PC-9 (cell line): ENCODE measurements around the gene ITGAD. TPM values are rescaled to one million over a fixed set of nuclear protein-coding genes. Genes with fewer than 3 reads are reported as not detected.

Experiments
- BruUV-seq: library from RNA; stranded (reverse); fragments of 400-500 nt; replicated peaks from 2 replicates; lab custom pipeline; 2021; lab: Mats Ljungman, UMichigan
- CTCF ChIA-PET: fragments of 300-600 bp; sonication (Branson Sonifier 250); formaldehyde crosslinking; loops from one replicate; lab custom pipeline; 2022; ENCODE audit warnings: antibody characterized with exemption; lab: Charles Lee
- POLR2A ChIA-PET: fragments of 300-600 bp; sonication (Branson Sonifier 250); formaldehyde crosslinking; loops from one replicate; lab custom pipeline; 2022; ENCODE audit warnings: antibody characterized with exemption; ENCODE audit not compliant: unreplicated experiment; lab: Charles Lee
- DNase-seq, 2 experiments: peaks; one replicate each; pipeline versions ENCODE4 v3.0.0 to v3.0.0-alpha.2; 2015 to 2022; ENCODE audit warnings: mixed read lengths in 1 of 2
- H2AFZ ChIP-seq: fragments of 200-600 bp; sonication (generic); 2 replicates; pipeline ENCODE4 v1.8.1; 2017; ENCODE audit warnings: antibody characterized with exemption
- H3F3A ChIP-seq: fragments of 200-600 bp; sonication (generic); 2 replicates; pipeline ENCODE4 v1.8.1; 2017; ENCODE audit warnings: antibody characterized with exemption, mild to moderate bottlenecking, low read depth; ENCODE audit not compliant: insufficient read depth
- H3K27ac ChIP-seq: fragments of 200-600 bp; sonication (generic); 2 replicates; pipeline ENCODE4 v1.6.1; 2016; ENCODE audit warnings: mixed run types
- H3K27me3 ChIP-seq: fragments of 200-600 bp; sonication (generic); 2 replicates; pipeline ENCODE4 v1.6.1; 2016; ENCODE audit warnings: low read depth, mixed run types; ENCODE audit not compliant: insufficient read depth
- H3K36me3 ChIP-seq: fragments of 200-600 bp; sonication (generic); 2 replicates; pipeline ENCODE4 v1.6.1; 2016; ENCODE audit warnings: low read depth, mixed run types
- H3K4me1 ChIP-seq: fragments of 200-600 bp; sonication (generic); replicated peaks from 2 replicates; pipeline ENCODE4 v1.6.1; 2016; ENCODE audit warnings: mixed run types; ENCODE audit not compliant: insufficient read depth
- H3K4me2 ChIP-seq: fragments of 200-600 bp; sonication (generic); 2 replicates; pipeline ENCODE4 v1.6.1; 2017; ENCODE audit warnings: mixed run types
- H3K4me3 ChIP-seq: fragments of 200-600 bp; sonication (generic); 2 replicates; pipeline ENCODE4 v1.6.1; 2016; ENCODE audit warnings: mixed run types
- H3K79me2 ChIP-seq: fragments of 200-600 bp; sonication (generic); 2 replicates; pipeline ENCODE4 v1.6.1; 2017; ENCODE audit warnings: low read depth, mixed run types
- H3K9me2 ChIP-seq: fragments of 200-600 bp; sonication (generic); 2 replicates; pipeline ENCODE4 v1.8.1; 2017; ENCODE audit warnings: mild to moderate bottlenecking; ENCODE audit not compliant: insufficient read depth
- H3K9me3 ChIP-seq: fragments of 200-600 bp; sonication (generic); 2 replicates; pipeline ENCODE4 v1.8.1; 2016; ENCODE audit warnings: low read depth; ENCODE audit not compliant: insufficient read depth
- H4K20me1 ChIP-seq: fragments of 200-600 bp; sonication (generic); 2 replicates; pipeline ENCODE4 v1.8.1; 2017; ENCODE audit not compliant: insufficient read depth
- EZH2 ChIP-seq: fragments of 200-600 bp; sonication (generic); IDR thresholded peaks from 2 replicates; pipeline ENCODE4 v1.8.0; 2017; ENCODE audit warnings: antibody characterized with exemption, low read depth
- intact Hi-C: fragments of 100-400 bp; cut with micrococcal nuclease; formaldehyde crosslinking; loops from one replicate; pipeline ENCODE4 v1.10.0; 2022; ENCODE audit not compliant: unreplicated experiment
- total RNA-seq: library from RNA; stranded (reverse); gene quantifications from 2 replicates; pipeline ENCODE4 v1.2.3, GENCODE V29; 2021
- TF ChIP-seq, protein P1 (sequence below): fragments of 200-600 bp; sonication (generic); conservative IDR thresholded peaks from 2 replicates; pipeline ENCODE4 v1.6.1; 2017; ENCODE audit warnings: mixed run types, antibody characterized with exemption, mild to moderate bottlenecking, moderate library complexity

Gene ITGAD
- total RNA-seq, 1 experiment from 2014 or later = not detected

DNA sequence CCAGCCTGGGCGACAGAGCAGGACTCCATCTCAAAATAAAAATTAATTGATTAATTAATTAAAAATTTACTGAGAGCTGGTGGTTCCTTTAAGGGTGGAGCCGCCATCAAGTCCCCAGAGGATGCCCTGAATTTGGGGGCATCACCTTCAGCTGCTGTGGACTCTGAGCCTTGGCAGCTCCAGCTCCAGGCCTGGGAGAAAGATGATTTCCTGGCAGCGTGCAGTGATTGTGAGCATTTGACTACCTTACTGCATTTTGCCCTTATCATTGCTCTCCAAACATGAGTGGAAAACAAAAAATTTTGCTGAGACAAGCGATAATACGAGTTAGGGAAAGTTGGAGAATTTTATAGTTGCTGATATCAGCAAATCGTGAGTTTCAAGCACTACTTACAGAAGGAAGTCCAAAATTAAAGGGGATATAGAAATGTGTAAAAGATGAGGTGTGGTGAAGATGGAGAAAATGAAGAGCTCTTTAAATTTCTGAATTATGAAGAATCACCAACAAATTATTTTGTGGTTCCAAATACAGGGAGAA, 2.6 kb upstream of the ITGAD start:
- no peaks in the 10 kb centered on the region for H3K27me3 ChIP-seq
- no peak for TF ChIP-seq EZH2
- TF ChIP-seq, protein P1, sequence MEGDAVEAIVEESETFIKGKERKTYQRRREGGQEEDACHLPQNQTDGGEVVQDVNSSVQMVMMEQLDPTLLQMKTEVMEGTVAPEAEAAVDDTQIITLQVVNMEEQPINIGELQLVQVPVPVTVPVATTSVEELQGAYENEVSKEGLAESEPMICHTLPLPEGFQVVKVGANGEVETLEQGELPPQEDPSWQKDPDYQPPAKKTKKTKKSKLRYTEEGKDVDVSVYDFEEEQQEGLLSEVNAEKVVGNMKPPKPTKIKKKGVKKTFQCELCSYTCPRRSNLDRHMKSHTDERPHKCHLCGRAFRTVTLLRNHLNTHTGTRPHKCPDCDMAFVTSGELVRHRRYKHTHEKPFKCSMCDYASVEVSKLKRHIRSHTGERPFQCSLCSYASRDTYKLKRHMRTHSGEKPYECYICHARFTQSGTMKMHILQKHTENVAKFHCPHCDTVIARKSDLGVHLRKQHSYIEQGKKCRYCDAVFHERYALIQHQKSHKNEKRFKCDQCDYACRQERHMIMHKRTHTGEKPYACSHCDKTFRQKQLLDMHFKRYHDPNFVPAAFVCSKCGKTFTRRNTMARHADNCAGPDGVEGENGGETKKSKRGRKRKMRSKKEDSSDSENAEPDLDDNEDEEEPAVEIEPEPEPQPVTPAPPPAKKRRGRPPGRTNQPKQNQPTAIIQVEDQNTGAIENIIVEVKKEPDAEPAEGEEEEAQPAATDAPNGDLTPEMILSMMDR = no peak
- H3K36me3 ChIP-seq = no peaks in the 10 kb centered on the region
- DNase-seq = no peak
- no peaks in the 10 kb centered on the region for H3K79me2 ChIP-seq
- intact Hi-C loops = no loop called here
- no peaks in the 10 kb centered on the region for H3K9me3 ChIP-seq
- no peaks in the 10 kb centered on the region for H3K9me2 ChIP-seq
- H3K4me2 ChIP-seq = no peak overlapping the region
- ChIA-PET CTCF (no interaction called here), POLR2A (no interaction called here)
- BruUV-seq = no TSS peak
- no peaks in the 10 kb centered on the region for H4K20me1 ChIP-seq
- no peak overlapping the region for H2AFZ ChIP-seq
- peaks cover 18% of the 10 kb centered on the region for H3K4me1 ChIP-seq
- H3K27ac ChIP-seq = no peak overlapping the region
- H3K4me3 ChIP-seq = no peak overlapping the region
- peaks cover 14% of the 10 kb centered on the region for H3F3A ChIP-seq

DNA sequence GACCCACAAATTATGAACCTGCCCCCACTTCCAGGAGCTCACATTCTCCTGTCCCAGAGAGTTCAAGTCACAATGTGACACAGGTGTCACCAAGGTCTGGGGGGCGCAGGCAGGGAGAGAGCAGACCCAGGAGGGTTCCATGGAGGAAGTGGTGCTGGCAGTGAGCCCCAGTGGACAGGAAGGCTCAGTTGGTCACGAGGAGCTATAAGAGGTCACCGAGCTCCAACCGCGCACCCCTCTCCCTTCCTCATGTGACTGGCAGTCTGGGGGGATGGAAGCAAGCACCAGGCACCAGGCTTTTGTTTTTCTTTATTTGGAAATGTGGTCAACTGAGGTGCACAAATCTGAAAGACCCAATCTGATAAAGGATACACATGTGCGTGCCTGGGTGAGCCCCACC, 2.5 kb downstream of the ITGAD start:
- no peak for DNase-seq
- no peaks in the 10 kb centered on the region for H4K20me1 ChIP-seq
- H2AFZ ChIP-seq = no peak overlapping the region
- CTCF ChIA-PET = no interaction called here
- H3K79me2 ChIP-seq = no peaks in the 10 kb centered on the region
- 0 out of 2 replicates have a peak, but pooled peaks cover 5% of the 10 kb centered on the region for H3F3A ChIP-seq
- no TSS peak for BruUV-seq
- TF ChIP-seq, protein P1 = no peak
- no peak for TF ChIP-seq EZH2
- H3K9me2 ChIP-seq = no peaks in the 10 kb centered on the region
- H3K9me3 ChIP-seq = no peaks in the 10 kb centered on the region
- POLR2A ChIA-PET = no interaction called here
- no peaks in the 10 kb centered on the region for H3K36me3 ChIP-seq
- no peak overlapping the region for H3K27ac ChIP-seq
- H3K27me3 ChIP-seq = no peaks in the 10 kb centered on the region
- H3K4me2 ChIP-seq = no peak overlapping the region
- no peak overlapping the region for H3K4me3 ChIP-seq
- intact Hi-C loops = no loop called here
- H3K4me1 ChIP-seq = no peaks in the 10 kb centered on the region

DNA sequence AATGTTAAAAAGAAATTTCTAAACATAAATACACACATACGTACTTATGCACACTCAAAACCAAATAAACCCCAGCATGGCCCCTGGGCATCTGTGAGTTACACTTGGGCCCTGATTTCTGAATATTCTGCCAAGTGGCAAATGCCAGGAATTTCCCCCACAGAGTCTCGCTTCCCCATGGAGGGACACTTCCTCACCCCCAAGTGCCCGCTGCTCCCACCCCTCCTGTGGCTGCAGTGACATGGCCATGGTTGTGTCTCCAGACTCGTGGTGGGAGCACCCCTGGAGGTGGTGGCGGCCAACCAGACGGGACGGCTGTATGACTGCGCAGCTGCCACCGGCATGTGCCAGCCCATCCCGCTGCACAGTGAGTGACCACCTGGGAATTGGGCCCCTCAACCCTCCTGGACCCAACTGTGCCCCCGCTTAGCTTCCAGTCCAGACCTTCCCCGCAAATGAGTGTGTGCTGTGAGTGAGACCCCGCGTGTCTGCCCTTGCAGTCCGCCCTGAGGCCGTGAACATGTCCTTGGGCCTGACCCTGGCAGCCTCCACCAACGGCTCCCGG, 4.0 kb downstream of the ITGAD start:
- no peaks in the 10 kb centered on the region for H4K20me1 ChIP-seq
- 0 out of 2 replicates have a peak, but pooled peaks cover 5% of the 10 kb centered on the region for H3F3A ChIP-seq
- H3K9me3 ChIP-seq = no peaks in the 10 kb centered on the region
- H3K4me1 ChIP-seq = no peaks in the 10 kb centered on the region
- H3K4me2 ChIP-seq = no peak overlapping the region
- no TSS peak for BruUV-seq
- no peak overlapping the region for H2AFZ ChIP-seq
- ChIA-PET CTCF (no interaction called here), POLR2A (no interaction called here)
- intact Hi-C loops = no loop called here
- TF ChIP-seq EZH2 = no peak
- TF ChIP-seq, protein P1 = no peak
- no peaks in the 10 kb centered on the region for H3K27me3 ChIP-seq
- no peak for DNase-seq
- H3K79me2 ChIP-seq = no peaks in the 10 kb centered on the region
- no peaks in the 10 kb centered on the region for H3K36me3 ChIP-seq
- no peak overlapping the region for H3K4me3 ChIP-seq
- H3K27ac ChIP-seq = no peak overlapping the region
- no peaks in the 10 kb centered on the region for H3K9me2 ChIP-seq
